Measurements from ENCODE around the gene GHR.

The GHR gene

GRCh38 chr5:42423285-42424165, at the start of gene GHR:
Gene GHR (plus strand): TSS chr5:42423439. CDS start chr5:42565875, 142,436 bp downstream.
- peak; percentile 14 for DNase-seq

- no peak for DNase-seq
Observed at GRCh38 chr5:42374679-42375273, 48.5 kb upstream of the GHR start.

GRCh38 chr5:42377496-42377895, 45.7 kb upstream of the GHR start:
- no peak for DNase-seq

GRCh38 chr5:42381973-42382372, 41.3 kb upstream of the GHR start:
- DNase-seq = no peak

GRCh38 chr5:42387563-42387962, 35.7 kb upstream of the GHR start:
- DNase-seq = no peak

GRCh38 chr5:42390115-42390514, 33.1 kb upstream of the GHR start:
- no peak for DNase-seq

- DNase-seq = no peak
Observed at GRCh38 chr5:42392917-42393316, 30.3 kb upstream of the GHR start.

GRCh38 chr5:42396111-42396510, 27.1 kb upstream of the GHR start:
- no peak for DNase-seq

GRCh38 chr5:42397267-42397666, 26.0 kb upstream of the GHR start:
- DNase-seq = no peak

GRCh38 chr5:42399702-42400101, 23.5 kb upstream of the GHR start:
- no peak for DNase-seq

- DNase-seq = no peak
Observed at GRCh38 chr5:42400474-42400873, 22.8 kb upstream of the GHR start.

GRCh38 chr5:42403236-42403635, 20.0 kb upstream of the GHR start:
- no peak for DNase-seq

GRCh38 chr5:42404366-42404765, 18.9 kb upstream of the GHR start:
- no peak for DNase-seq

GRCh38 chr5:42419294-42419693, 3.9 kb upstream of the GHR start:
- no peak for DNase-seq

- DNase-seq = no peak
Observed at GRCh38 chr5:42422656-42423280, 471 bp upstream of the GHR start.

- DNase-seq = no peak
Observed at GRCh38 chr5:42426016-42426415, 2.8 kb downstream of the GHR start.

GRCh38 chr5:42429694-42430093, 6.5 kb downstream of the GHR start:
- no peak for DNase-seq

- no peak for DNase-seq
Observed at GRCh38 chr5:42434047-42434724, 10.9 kb downstream of the GHR start.

GRCh38 chr5:42436051-42436450, 12.8 kb downstream of the GHR start:
- DNase-seq = no peak

- DNase-seq = no peak
Observed at GRCh38 chr5:42454216-42454995, 31.2 kb downstream of the GHR start.

GRCh38 chr5:42461033-42461432, 37.8 kb downstream of the GHR start:
- DNase-seq = no peak

GRCh38 chr5:42461507-42461906, 38.3 kb downstream of the GHR start:
- DNase-seq = no peak

- no peak for DNase-seq
Observed at GRCh38 chr5:42462083-42462482, 38.8 kb downstream of the GHR start.
